T-helper 2 cell treated with Interferon-gamma antibody and Interleukin-4, amounts not matched to agents 5 μg/mL and 100 μg/mL, for 36 hours (primary cell): Measurements from ENCODE around the gene GABARAP.
A peak's percentile ranks its signal among the peaks of the same experiment; 100 is the strongest.

ENCODE experiments used
- DNase-seq: peaks from one replicate; pipeline ENCODE4 v3.0.0; 2021; ENCODE audit warnings: low spot score
- H3K27ac Mint-ChIP-seq: one replicate; pipeline ENCODE4 v1.8.0; 2021; ENCODE audit warnings: mild to moderate bottlenecking, mixed read lengths
- H3K27me3 Mint-ChIP-seq: one replicate; pipeline ENCODE4 v1.8.0; 2021; ENCODE audit warnings: low read depth, mixed read lengths
- H3K36me3 Mint-ChIP-seq: one replicate; pipeline ENCODE4 v1.8.0; 2021; ENCODE audit warnings: low read depth, mixed read lengths
- H3K4me1 Mint-ChIP-seq: one replicate; pipeline ENCODE4 v1.8.0; 2021; ENCODE audit warnings: low read depth, mixed read lengths
- H3K4me3 Mint-ChIP-seq: one replicate; pipeline ENCODE4 v1.8.0; 2022; ENCODE audit warnings: mild to moderate bottlenecking, moderate library complexity, mixed read lengths
- H3K9me3 Mint-ChIP-seq: one replicate; pipeline ENCODE4 v1.8.0; 2021; ENCODE audit warnings: mixed read lengths

The GABARAP gene

DNA sequence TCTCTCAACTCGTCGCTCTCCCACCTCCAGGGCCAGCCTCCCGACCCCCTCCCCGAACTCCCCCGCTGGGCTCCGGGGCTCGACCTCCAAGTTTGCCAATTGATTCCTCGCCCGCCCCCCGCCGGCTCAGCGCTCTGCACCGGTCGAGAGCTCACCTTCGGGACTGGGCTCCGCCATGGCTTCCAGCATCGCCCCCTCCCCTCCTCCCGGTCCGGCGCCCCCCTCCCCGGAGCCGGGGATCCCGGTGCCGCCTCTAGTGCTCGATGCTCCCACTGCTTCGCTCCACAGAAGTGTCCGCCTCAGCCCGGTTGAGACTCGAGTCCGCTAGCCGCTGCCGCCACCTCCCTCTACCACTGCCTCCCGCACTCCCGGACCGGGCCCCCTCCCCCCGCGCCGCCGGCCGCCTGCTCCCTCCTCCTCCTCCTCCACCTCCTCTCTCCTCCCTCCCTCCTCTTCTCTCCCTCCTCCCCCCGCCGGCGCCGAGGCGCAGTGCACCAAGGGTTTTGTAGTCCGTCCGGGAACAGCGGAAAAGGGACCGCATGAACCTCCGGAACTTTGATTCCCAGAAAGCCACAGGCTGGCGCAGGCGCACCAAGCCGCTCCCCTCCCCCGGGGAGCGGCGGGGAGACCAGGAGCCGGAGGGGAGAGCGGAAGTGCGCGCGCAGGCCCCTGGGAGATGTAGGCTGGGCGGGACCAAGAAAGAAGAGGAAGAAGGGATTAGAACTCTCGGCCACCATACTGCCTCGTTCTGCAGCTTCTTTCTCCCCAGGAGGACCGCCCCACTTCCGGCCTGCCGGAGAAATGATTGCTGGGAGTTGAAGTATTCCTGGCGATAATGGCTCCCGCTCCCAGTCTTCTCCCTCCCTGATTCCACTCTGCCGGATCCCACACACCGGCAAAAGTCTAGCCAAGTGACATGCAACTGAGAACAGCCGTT, 2.9 kb downstream of the GABARAP start, which contains the start of gene PHF23:
PHF23 (minus strand) TSS at position 367 of the 937 bp plus-strand sequence; CDS start at position 189, 178 bp downstream.
- Mint-ChIP-seq H3K4me3 (peak within 1 kb of the TSS; percentile 95), H3K9me3 (no peaks in the 10 kb centered on the region), H3K27ac (peak within 1 kb of the TSS; percentile 96), H3K36me3 (peaks cover 63% of the 10 kb centered on the region), H3K4me1 (peaks cover 49% of the 10 kb centered on the region), H3K27me3 (no peaks in the 10 kb centered on the region)
- peak; percentile 98 for DNase-seq

DNA sequence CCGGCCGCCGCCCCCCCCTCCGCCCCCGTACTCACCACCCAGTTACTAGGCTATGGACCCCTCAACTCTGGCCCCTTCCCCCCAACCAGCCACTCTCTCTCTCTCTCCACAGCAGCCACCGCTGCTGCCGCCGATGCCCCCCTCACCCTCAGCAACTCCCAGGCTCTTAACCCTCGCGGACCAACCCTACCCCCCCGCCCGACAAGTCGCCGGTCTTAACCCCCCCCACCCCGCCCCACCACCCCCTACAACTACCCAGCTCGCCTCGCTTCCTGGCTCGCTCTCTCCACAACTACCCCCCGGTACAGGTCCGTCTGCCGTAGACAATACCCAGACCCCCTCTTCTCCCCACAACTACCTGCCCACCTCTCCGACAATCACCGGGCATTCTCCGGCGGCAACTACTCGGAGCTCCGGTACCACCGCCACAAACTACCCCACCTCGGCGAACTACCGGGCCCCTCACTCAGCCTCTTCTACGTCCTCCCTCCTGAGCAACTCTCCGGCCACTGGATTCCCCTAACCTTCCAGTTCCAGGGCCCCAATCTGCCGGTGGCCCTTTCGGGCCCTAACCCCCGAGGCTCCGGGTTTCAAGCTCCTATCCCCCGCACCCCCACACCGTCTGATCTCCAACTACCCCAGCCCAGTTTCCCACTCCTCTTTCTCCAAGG, 3.7 kb downstream of the GABARAP start:
- H3K36me3 Mint-ChIP-seq, result peaks cover 62% of the 10 kb centered on the region
- no peak for DNase-seq
- no peaks in the 10 kb centered on the region for H3K27me3 Mint-ChIP-seq
- H3K4me3 Mint-ChIP-seq, result peak overlapping the region; percentile 95
- H3K27ac Mint-ChIP-seq, result peak overlapping the region; percentile 96
- H3K4me1 Mint-ChIP-seq, result peaks cover 51% of the 10 kb centered on the region
- no peaks in the 10 kb centered on the region for H3K9me3 Mint-ChIP-seq

DNA sequence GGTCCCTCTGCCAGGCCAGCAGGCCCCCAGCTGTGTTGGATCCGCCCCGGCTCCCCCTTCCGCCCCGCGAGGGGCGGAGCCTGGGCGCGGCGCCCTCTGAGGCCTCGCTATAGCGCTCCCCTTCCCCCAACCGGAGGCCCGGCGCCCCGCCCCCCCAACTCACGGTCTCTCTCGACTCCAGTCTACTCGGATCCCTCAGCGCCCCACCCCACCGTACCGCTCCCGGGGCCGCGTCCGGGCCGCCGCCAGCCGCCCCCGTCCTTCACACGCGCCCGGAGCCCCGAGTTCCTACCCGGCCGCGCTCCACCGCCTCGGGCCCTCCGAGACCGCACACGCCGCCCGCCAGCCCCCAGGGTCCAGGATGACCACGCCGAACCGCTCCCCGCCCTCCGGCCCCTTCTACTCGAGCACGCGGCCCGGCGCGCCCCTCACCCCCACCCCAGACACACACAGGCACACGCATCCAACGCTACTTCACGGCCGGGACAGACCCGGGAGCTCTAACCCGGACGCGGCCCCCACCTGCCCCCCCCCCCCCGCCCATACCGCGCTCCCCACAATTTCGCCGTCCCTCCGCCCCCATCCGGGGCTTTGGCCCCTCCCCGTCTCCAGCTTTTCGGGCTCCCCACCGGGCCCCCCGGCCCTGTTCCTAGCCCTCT, 4.4 kb downstream of the GABARAP start:
- Mint-ChIP-seq H3K27ac (peak overlapping the region; percentile 96), H3K4me1 (peaks cover 52% of the 10 kb centered on the region), H3K27me3 (no peaks in the 10 kb centered on the region), H3K4me3 (peak overlapping the region; percentile 95), H3K36me3 (peaks cover 59% of the 10 kb centered on the region), H3K9me3 (no peaks in the 10 kb centered on the region)
- DNase-seq, result peak; percentile 80

DNA sequence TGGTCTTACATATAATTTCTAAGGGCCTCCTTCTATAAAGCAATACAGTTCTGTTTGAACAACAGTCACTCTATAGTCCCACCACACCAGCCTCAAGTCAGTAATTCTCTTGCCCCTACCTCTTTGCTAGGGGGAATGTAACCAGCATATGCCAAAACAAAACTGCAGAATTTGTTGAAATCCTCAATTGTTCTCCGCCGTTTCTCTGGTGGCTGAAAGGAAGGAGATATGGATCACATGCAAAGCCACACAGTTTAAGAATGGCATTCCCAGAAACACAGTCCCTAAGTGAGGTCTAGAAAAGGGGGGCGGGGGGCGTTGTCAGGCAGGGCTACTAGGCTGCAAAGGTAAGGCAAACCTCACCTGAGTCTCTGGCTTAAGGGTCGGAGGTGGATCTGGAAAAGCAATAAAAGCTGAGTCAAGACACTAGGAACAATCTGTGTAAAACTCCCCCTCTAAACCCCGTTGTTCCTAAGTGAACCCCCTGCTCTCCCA, 4.9 kb downstream of the GABARAP start:
- Mint-ChIP-seq H3K36me3 (peaks cover 56% of the 10 kb centered on the region), H3K27ac (peak overlapping the region; percentile 91), H3K9me3 (no peaks in the 10 kb centered on the region), H3K27me3 (no peaks in the 10 kb centered on the region), H3K4me1 (peaks cover 52% of the 10 kb centered on the region), H3K4me3 (peak overlapping the region; percentile 95)
- DNase-seq, result no peak

DNA sequence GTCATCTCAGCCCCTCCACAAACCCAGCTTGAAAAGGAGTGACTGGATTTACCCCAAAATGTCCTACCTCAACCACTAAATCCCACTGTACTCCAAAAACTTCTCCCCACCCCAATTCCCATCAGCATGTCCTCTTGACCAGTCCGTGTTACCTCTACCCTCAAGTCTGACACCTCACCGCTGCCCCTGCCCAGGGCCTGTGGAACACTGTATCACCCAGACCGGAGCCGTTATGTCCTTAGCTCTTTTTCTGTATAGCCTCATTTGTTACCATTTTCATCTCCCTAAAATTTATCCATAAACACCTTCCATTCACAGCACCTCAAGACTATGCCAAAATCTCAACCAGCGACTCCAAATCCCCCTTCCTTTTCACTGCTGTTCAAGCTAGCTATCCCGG, 5.4 kb downstream of the GABARAP start:
- no peak for DNase-seq
- H3K27me3 Mint-ChIP-seq, result no peaks in the 10 kb centered on the region
- peak overlapping the region; percentile 91 for H3K27ac Mint-ChIP-seq
- no peaks in the 10 kb centered on the region for H3K9me3 Mint-ChIP-seq
- H3K36me3 Mint-ChIP-seq, result peaks cover 53% of the 10 kb centered on the region
- H3K4me1 Mint-ChIP-seq, result peaks cover 53% of the 10 kb centered on the region
- peak overlapping the region; percentile 95 for H3K4me3 Mint-ChIP-seq

DNA sequence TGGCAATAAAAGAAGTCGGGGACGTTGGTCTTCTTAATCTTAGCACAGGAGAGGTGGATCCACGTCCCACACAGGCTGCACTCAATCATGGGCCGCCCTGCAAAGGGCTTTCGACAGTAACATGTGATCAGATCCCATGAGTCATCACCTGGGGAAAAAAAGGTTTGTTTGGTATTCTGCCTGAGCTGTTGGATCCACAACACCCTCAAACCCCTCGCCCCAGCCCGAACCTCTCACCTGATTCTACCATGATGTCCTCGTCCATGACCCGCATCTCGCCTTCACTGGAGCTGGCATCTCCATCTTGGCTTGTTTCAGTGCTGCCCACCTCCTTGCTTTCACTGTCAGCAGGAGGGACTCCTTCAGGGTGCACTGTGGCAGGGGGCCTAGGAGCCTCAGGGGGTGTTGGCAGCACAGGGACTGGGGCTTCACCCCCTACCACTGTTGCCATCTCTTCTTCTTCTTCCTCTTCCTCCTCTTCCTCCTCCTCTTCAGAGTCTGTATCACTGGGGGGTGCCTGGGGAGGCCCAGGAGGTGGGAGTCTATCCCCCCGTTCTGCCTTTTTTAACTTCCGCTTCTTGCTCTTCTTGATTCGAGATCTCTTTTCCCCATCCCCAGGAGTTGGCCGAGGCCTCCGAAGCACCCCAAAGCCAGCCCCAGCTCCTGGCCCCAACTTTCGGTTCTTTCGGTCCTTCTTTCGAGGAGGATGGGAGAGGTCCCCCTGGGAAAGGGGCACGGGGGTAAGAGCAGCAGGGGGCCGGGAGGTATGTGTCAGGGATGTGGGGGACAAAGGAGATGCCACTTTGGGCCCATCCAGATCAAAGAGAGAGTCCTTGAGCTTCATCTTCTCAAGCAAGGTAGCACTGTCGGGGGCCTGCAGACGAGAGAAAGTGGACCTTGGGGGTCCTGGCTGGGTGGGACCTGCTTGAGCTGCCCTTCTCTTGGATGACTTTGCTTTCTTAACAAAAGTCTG, 6.3 kb downstream of the GABARAP start:
- Mint-ChIP-seq H3K36me3 (peaks cover 46% of the 10 kb centered on the region), H3K27me3 (no peaks in the 10 kb centered on the region), H3K4me1 (peaks cover 45% of the 10 kb centered on the region), H3K9me3 (no peaks in the 10 kb centered on the region), H3K27ac (peak overlapping the region; percentile 27), H3K4me3 (peak overlapping the region; percentile 99)
- no peak for DNase-seq

DNA sequence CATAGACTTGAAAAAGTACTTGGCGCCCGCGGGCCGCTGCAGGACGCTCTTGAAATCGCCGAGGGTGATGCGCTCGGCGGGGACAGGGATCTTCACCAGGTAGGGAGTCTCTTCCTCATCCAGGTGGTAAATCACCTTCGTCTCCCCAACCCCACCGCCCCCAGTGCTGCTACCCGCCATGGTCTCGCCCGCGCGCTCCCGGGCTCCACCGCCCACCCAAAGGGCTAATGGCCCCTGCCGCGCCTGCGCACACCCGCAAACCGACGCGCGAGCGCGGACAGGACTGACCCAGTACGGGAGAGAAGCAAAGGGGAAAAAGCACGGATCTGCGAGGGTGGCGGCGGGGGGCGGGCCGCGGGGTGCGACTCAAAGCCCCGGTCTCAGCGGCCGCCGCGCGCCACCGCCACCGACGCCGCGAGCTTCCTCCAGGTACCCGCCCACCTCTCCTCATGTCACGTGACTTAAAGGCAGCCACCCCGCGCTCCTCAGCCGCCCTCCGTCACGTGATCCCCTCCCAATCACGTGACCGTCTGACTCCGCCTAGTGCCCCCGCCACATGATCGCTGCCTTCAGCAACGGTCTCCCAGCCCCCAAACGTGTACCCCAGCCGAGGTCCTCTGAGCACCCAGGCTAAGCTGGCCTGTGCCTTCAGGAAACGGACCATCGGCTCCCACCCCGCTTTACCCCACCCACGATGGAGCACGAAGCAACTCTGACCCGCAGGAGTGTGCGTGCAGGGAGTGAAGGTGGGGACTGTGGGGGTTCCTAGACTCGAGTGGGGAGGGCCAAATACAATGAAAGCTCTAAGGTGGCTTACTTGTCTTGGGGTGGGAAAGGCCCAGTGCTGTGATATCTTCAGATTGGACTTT, 7.9 kb downstream of the GABARAP start, which contains the start of gene DVL2:
DVL2 (minus strand) TSS at position 435 of the 869 bp plus-strand sequence; CDS start at position 180, 255 bp downstream.
- H3K36me3 Mint-ChIP-seq, result peaks cover 35% of the 10 kb centered on the region
- no peaks in the 10 kb centered on the region for H3K9me3 Mint-ChIP-seq
- H3K4me3 Mint-ChIP-seq, result peak within 1 kb of the TSS; percentile 99
- peak within 1 kb of the TSS; percentile 83 for H3K27ac Mint-ChIP-seq
- peaks cover 33% of the 10 kb centered on the region for H3K4me1 Mint-ChIP-seq
- H3K27me3 Mint-ChIP-seq, result no peaks in the 10 kb centered on the region
- DNase-seq, result peak; percentile 95

DNA sequence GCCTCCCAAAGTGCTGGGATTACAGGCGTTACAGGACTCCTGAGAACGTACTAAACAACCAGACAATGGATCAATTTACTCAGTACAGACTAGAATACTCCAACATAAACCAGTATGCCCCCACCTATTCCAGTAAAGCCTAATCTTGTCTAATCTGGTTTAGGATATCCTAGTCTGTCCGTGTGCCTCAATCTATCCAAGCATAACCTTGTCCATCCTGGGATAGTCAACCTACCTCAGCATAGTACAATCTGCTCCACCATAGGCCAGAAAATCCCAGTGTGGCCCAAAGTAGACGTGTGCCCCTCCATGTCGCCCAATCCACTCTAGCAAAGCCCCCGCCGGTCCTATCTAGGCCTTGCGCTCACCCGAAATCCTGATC, 8.6 kb downstream of the GABARAP start:
- Mint-ChIP-seq H3K4me3 (peak overlapping the region; percentile 99), H3K36me3 (peaks cover 41% of the 10 kb centered on the region), H3K27ac (peak overlapping the region; percentile 83), H3K4me1 (peaks cover 33% of the 10 kb centered on the region), H3K9me3 (no peaks in the 10 kb centered on the region), H3K27me3 (no peaks in the 10 kb centered on the region)
- DNase-seq, result no peak

DNA sequence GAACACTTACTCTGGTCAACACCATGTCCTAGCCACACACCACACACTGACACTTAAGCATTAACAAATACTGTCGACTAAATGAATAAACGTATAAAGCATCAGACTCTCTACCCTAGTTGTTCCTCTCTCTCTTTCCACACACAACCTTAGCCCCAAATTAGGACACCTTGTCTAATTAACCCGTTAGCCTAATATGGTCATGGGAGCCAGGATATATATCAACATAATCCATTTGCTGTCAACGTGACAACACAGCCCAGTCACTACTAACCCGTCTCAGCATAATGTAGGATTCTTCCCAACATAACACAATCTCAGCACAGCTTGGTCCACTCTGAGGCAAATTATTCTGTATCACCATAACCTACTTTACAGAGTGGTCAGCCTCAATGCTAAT, 10.1 kb downstream of the GABARAP start:
- peaks cover 41% of the 10 kb centered on the region for H3K36me3 Mint-ChIP-seq
- H3K4me1 Mint-ChIP-seq, result peaks cover 33% of the 10 kb centered on the region
- DNase-seq, result no peak
- peak overlapping the region; percentile 4 for H3K4me3 Mint-ChIP-seq
- H3K27ac Mint-ChIP-seq, result no peak overlapping the region
- H3K27me3 Mint-ChIP-seq, result no peaks in the 10 kb centered on the region
- no peaks in the 10 kb centered on the region for H3K9me3 Mint-ChIP-seq

DNA sequence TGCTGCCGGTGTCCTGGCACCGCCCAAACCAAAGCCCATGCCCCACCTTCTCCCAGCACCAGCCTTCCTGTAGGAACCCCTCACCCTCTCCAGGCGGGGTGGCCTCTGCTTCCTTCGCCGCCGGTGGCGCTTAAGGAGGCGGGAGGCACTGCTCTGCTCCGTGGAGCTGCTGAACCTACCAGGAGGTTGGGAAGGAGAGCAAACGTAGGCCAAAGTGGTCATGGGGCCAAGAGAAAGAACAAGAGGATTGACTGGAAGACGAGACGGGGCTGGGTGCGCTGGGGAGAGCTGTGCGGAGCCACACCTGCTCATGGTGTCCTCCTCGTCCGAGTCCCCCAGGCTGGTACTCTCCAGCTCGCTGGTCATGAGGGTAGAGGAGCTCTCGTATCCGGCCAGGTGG, 12.7 kb downstream of the GABARAP start:
- DNase-seq, result no peak
- no peaks in the 10 kb centered on the region for H3K9me3 Mint-ChIP-seq
- peaks cover 17% of the 10 kb centered on the region for H3K4me1 Mint-ChIP-seq
- no peaks in the 10 kb centered on the region for H3K27me3 Mint-ChIP-seq
- H3K36me3 Mint-ChIP-seq, result peaks cover 27% of the 10 kb centered on the region
- no peak overlapping the region for H3K27ac Mint-ChIP-seq
- H3K4me3 Mint-ChIP-seq, result no peak overlapping the region

DNA sequence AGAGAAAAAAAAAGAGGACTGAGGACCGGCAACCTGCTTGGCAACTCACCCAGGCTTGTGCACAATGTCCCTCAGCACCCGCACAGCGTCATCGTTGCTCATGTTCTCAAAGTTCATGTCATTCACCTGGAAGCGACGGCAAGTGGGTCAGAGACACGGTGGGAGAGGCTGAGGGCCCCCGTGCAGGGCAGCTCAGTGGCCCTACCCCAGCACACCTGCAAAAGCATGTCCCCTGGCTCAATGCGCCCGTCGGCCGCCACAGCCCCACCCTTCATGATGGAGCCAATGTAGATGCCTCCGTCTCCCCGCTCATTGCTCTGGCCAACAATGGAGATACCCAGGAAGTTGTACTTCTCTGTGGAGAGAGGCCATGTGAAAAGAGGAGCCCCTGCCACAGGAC, 13.3 kb downstream of the GABARAP start:
- no peak overlapping the region for H3K4me3 Mint-ChIP-seq
- no peaks in the 10 kb centered on the region for H3K9me3 Mint-ChIP-seq
- no peaks in the 10 kb centered on the region for H3K27me3 Mint-ChIP-seq
- no peak overlapping the region for H3K27ac Mint-ChIP-seq
- peaks cover 17% of the 10 kb centered on the region for H3K4me1 Mint-ChIP-seq
- H3K36me3 Mint-ChIP-seq, result peaks cover 29% of the 10 kb centered on the region
- no peak for DNase-seq
